ENCODE measurements around the gene SIGMAR1.

GRCh38 chr9:34674440-34674839 lies 36.9 kb upstream of the SIGMAR1 start:
- TF ChIP-seq CTCF (IDR thresholded peaks at IDR 0.05): no peak
- TF ChIP-seq POLR2AphosphoS5 (IDR thresholded peaks at IDR 0.05): no peak
- TF ChIP-seq POLR2A (IDR thresholded peaks at IDR 0.05): no peak

Measured in suprapubic skin (tissue), 4 donors.